HG03175 (cell line): ENCODE measurements around the gene SPRR1B.
"Not testable (repeated sequence)": the region's sequence is repeated elsewhere in the genome, so short reads cannot be mapped to it uniquely, and the experiment has no call there.

Experiments used
- ATAC-seq: cut with Tn5 transposase; IDR thresholded peaks from one replicate; pipeline ENCODE4 v1.9.1; 2021; ENCODE audit warnings: mild to moderate bottlenecking, moderate library complexity; ENCODE audit not compliant: unreplicated experiment

The SPRR1B gene

GRCh38 chr1:153030895-153031294, at the start of gene SPRR1B:
SPRR1B (plus strand) TSS chr1:153031203; CDS start chr1:153032346, 1,143 bp downstream.
- no peak for ATAC-seq

- no peak for ATAC-seq
Observed at GRCh38 chr1:152982076-152982475, 48.9 kb upstream of the SPRR1B start.

- ATAC-seq = no peak
Observed at GRCh38 chr1:152983234-152983633, 47.8 kb upstream of the SPRR1B start.

GRCh38 chr1:152983743-152984142, 47.3 kb upstream of the SPRR1B start, which contains the start of gene SPRR1A:
SPRR1A (plus strand) TSS chr1:152984081; CDS start chr1:152985231, 1,150 bp downstream.
- ATAC-seq = no peak

GRCh38 chr1:152986578-152986977, 44.4 kb upstream of the SPRR1B start:
- no peak for ATAC-seq

GRCh38 chr1:152993186-152993585, 37.8 kb upstream of the SPRR1B start:
- no peak for ATAC-seq

GRCh38 chr1:152995842-152996241, 35.2 kb upstream of the SPRR1B start:
- ATAC-seq = no peak

- ATAC-seq = no peak
Observed at GRCh38 chr1:152996633-152997400, 34.2 kb upstream of the SPRR1B start.

- no peak for ATAC-seq
Observed at GRCh38 chr1:152997901-152998300, 33.1 kb upstream of the SPRR1B start.

- ATAC-seq = no peak
Observed at GRCh38 chr1:152998476-152998875, 32.5 kb upstream of the SPRR1B start.

GRCh38 chr1:152999818-153000217, 31.2 kb upstream of the SPRR1B start:
- no peak for ATAC-seq

- ATAC-seq = no peak
Observed at GRCh38 chr1:153000294-153000693, 30.7 kb upstream of the SPRR1B start.

- ATAC-seq = no peak
Observed at GRCh38 chr1:153001382-153001781, 29.6 kb upstream of the SPRR1B start, which contains the start of gene SPRR3. SPRR3 (plus strand) TSS chr1:153001749; CDS start chr1:153003021, 1,272 bp downstream.

GRCh38 chr1:153011235-153011758, 19.7 kb upstream of the SPRR1B start:
- ATAC-seq = not testable (repeated sequence)

- ATAC-seq = not testable (repeated sequence)
Observed at GRCh38 chr1:153021829-153022228, 9.2 kb upstream of the SPRR1B start.

GRCh38 chr1:153022340-153022739, 8.7 kb upstream of the SPRR1B start:
- ATAC-seq = not testable (repeated sequence)

- no peak for ATAC-seq
Observed at GRCh38 chr1:153023109-153023508, 7.9 kb upstream of the SPRR1B start.

- no peak for ATAC-seq
Observed at GRCh38 chr1:153024413-153024812, 6.6 kb upstream of the SPRR1B start.

- no peak for ATAC-seq
Observed at GRCh38 chr1:153025797-153026196, 5.2 kb upstream of the SPRR1B start.

- no peak for ATAC-seq
Observed at GRCh38 chr1:153028766-153029165, 2.2 kb upstream of the SPRR1B start.

- no peak for ATAC-seq
Observed at GRCh38 chr1:153032073-153032472, 1.1 kb downstream of the SPRR1B start.

- ATAC-seq = no peak
Observed at GRCh38 chr1:153032677-153033308, 1.8 kb downstream of the SPRR1B start.
